ENCODE measurements around the gene TYW5.

Gene TYW5

GRCh38 chr2:199936554-199936953 is 18.7 kb downstream of the TYW5 start:
- no peak overlapping the region for H3K14ac ChIP-seq (ENCODE audit: low read length)
- no peak overlapping the region for H2BK5ac ChIP-seq (ENCODE audit: low read length)
- no peaks in the 10 kb centered on the region for H3K9me3 ChIP-seq (replicated peaks in 1 of 2; ENCODE audit: control insufficient read depth in 2 of 2, insufficient read depth in 1 of 2, low read depth in 1 of 2, low read length in 2 of 2)
- no peak overlapping the region for H2BK15ac ChIP-seq (ENCODE audit: low read length)
- H3K18ac ChIP-seq (ENCODE audit: low read length): no peak overlapping the region
- no peak overlapping the region for H2BK120ac ChIP-seq (ENCODE audit: low read depth, low read length)
- no peak overlapping the region for H2AFZ ChIP-seq (ENCODE audit: low read length)
- H3K4me2 ChIP-seq (ENCODE audit: insufficient read depth, low read length, poor library complexity, severe bottlenecking): no peak overlapping the region
- H3K4ac ChIP-seq (ENCODE audit: low read length): no peak overlapping the region
- no peaks in the 10 kb centered on the region for H3K4me1 ChIP-seq (ENCODE audit: control insufficient read depth in 2 of 2, insufficient read depth in 1 of 2, low read depth in 1 of 2, low read length in 2 of 2)
- DNase-seq (ENCODE audit: low spot score): no peak
- no peak overlapping the region for H4K91ac ChIP-seq (ENCODE audit: low read depth, low read length, poor library complexity)
- H2AK5ac ChIP-seq (ENCODE audit: low read depth, low read length): no peak overlapping the region
- H3K79me1 ChIP-seq (ENCODE audit: low read depth, low read length): no peaks in the 10 kb centered on the region
- no peak overlapping the region for H3K4me3 ChIP-seq (ENCODE audit: low read length in 2 of 2)
- WGBS, 2 donors (ENCODE audit: extremely low coverage in 2 of 2, insufficient read length in 2 of 2, insufficient replicate concordance in 1 of 2): no CpG with 5 or more reads among the region's 2 CpGs
- H3K27ac ChIP-seq (replicated peaks; ENCODE audit: low read length): no peak overlapping the region
- no peaks in the 10 kb centered on the region for H3K27me3 ChIP-seq (ENCODE audit: control insufficient read depth in 3 of 3, insufficient read depth in 3 of 3, low read depth in 1 of 3, low read length in 3 of 3)
- peaks cover 2 to 97% of the 10 kb centered on the region in 2 donors for H3K36me3 ChIP-seq (replicated peaks in 1 of 2; ENCODE audit: control insufficient read depth in 2 of 2, insufficient read depth in 2 of 2, low read length in 2 of 2)
- no peak overlapping the region for H2BK12ac ChIP-seq (ENCODE audit: low read length)
- H3K23ac ChIP-seq (ENCODE audit: low read depth, low read length, poor library complexity): no peak overlapping the region
- H3K9ac ChIP-seq (ENCODE audit: low read depth, low read length, poor library complexity): no peak overlapping the region
- H4K8ac ChIP-seq (ENCODE audit: low read depth, low read length): no peak overlapping the region

GRCh38 chr2:199933466-199933865 is 21.8 kb downstream of the TYW5 start:
- no peak overlapping the region for H2BK15ac ChIP-seq (ENCODE audit: low read length)
- H3K79me1 ChIP-seq (ENCODE audit: low read depth, low read length): no peaks in the 10 kb centered on the region
- H3K4me2 ChIP-seq (ENCODE audit: insufficient read depth, low read length, poor library complexity, severe bottlenecking): no peak overlapping the region
- no peak overlapping the region for H3K27ac ChIP-seq (replicated peaks; ENCODE audit: low read length)
- H3K4me3 ChIP-seq (ENCODE audit: low read length in 2 of 2): no peak overlapping the region
- H2BK120ac ChIP-seq (ENCODE audit: low read depth, low read length): no peak overlapping the region
- no peaks in the 10 kb centered on the region for H3K4me1 ChIP-seq (ENCODE audit: control insufficient read depth in 2 of 2, insufficient read depth in 1 of 2, low read depth in 1 of 2, low read length in 2 of 2)
- no peak overlapping the region for H2AFZ ChIP-seq (ENCODE audit: low read length)
- H3K14ac ChIP-seq (ENCODE audit: low read length): no peak overlapping the region
- H3K27me3 ChIP-seq (ENCODE audit: control insufficient read depth in 3 of 3, insufficient read depth in 3 of 3, low read depth in 1 of 3, low read length in 3 of 3): no peaks in the 10 kb centered on the region
- WGBS, 2 donors (ENCODE audit: extremely low coverage in 2 of 2, insufficient read length in 2 of 2, insufficient replicate concordance in 1 of 2): no CpG with 5 or more reads among the region's 3 CpGs
- H2BK5ac ChIP-seq (ENCODE audit: low read length): no peak overlapping the region
- H3K9ac ChIP-seq (ENCODE audit: low read depth, low read length, poor library complexity): no peak overlapping the region
- H2BK12ac ChIP-seq (ENCODE audit: low read length): no peak overlapping the region
- no peak overlapping the region for H3K4ac ChIP-seq (ENCODE audit: low read length)
- DNase-seq (ENCODE audit: low spot score): no peak
- no peaks in the 10 kb centered on the region for H3K9me3 ChIP-seq (replicated peaks in 1 of 2; ENCODE audit: control insufficient read depth in 2 of 2, insufficient read depth in 1 of 2, low read depth in 1 of 2, low read length in 2 of 2)
- no peak overlapping the region for H3K18ac ChIP-seq (ENCODE audit: low read length)
- H3K36me3 ChIP-seq (replicated peaks in 1 of 2; ENCODE audit: control insufficient read depth in 2 of 2, insufficient read depth in 2 of 2, low read length in 2 of 2): peaks cover 4 to 95% of the 10 kb centered on the region in 2 donors
- H3K23ac ChIP-seq (ENCODE audit: low read depth, low read length, poor library complexity): no peak overlapping the region
- no peak overlapping the region for H2AK5ac ChIP-seq (ENCODE audit: low read depth, low read length)
- H4K8ac ChIP-seq (ENCODE audit: low read depth, low read length): no peak overlapping the region
- no peak overlapping the region for H4K91ac ChIP-seq (ENCODE audit: low read depth, low read length, poor library complexity)

- H3K9me3 ChIP-seq (replicated peaks in 1 of 2; ENCODE audit: control insufficient read depth in 2 of 2, insufficient read depth in 1 of 2, low read depth in 1 of 2, low read length in 2 of 2): no peaks in the 10 kb centered on the region
- H4K8ac ChIP-seq (ENCODE audit: low read depth, low read length): no peak overlapping the region
- H3K14ac ChIP-seq (ENCODE audit: low read length): no peak overlapping the region
- H2BK12ac ChIP-seq (ENCODE audit: low read length): no peak overlapping the region
- H3K4me2 ChIP-seq (ENCODE audit: insufficient read depth, low read length, poor library complexity, severe bottlenecking): no peak overlapping the region
- no peaks in the 10 kb centered on the region for H3K79me1 ChIP-seq (ENCODE audit: low read depth, low read length)
- no peak overlapping the region for H3K4ac ChIP-seq (ENCODE audit: low read length)
- no peak overlapping the region for H3K18ac ChIP-seq (ENCODE audit: low read length)
- no peak overlapping the region for H2BK15ac ChIP-seq (ENCODE audit: low read length)
- no peak overlapping the region for H2BK5ac ChIP-seq (ENCODE audit: low read length)
- no peak overlapping the region for H2BK120ac ChIP-seq (ENCODE audit: low read depth, low read length)
- H3K4me3 ChIP-seq (ENCODE audit: low read length in 2 of 2): no peak overlapping the region
- H3K36me3 ChIP-seq (replicated peaks in 1 of 2; ENCODE audit: control insufficient read depth in 2 of 2, insufficient read depth in 2 of 2, low read length in 2 of 2): peaks cover 4 to 95% of the 10 kb centered on the region in 2 donors
- DNase-seq (ENCODE audit: low spot score): no peak
- no peaks in the 10 kb centered on the region for H3K4me1 ChIP-seq (ENCODE audit: control insufficient read depth in 2 of 2, insufficient read depth in 1 of 2, low read depth in 1 of 2, low read length in 2 of 2)
- no peak overlapping the region for H3K23ac ChIP-seq (ENCODE audit: low read depth, low read length, poor library complexity)
- no CpG with 5 or more reads among the region's 4 CpGs for WGBS, 2 donors (ENCODE audit: extremely low coverage in 2 of 2, insufficient read length in 2 of 2, insufficient replicate concordance in 1 of 2)
- H2AK5ac ChIP-seq (ENCODE audit: low read depth, low read length): no peak overlapping the region
- H4K91ac ChIP-seq (ENCODE audit: low read depth, low read length, poor library complexity): no peak overlapping the region
- no peak overlapping the region for H3K9ac ChIP-seq (ENCODE audit: low read depth, low read length, poor library complexity)
- no peak overlapping the region for H2AFZ ChIP-seq (ENCODE audit: low read length)
- H3K27ac ChIP-seq (replicated peaks; ENCODE audit: low read length): no peak overlapping the region
- no peaks in the 10 kb centered on the region for H3K27me3 ChIP-seq (ENCODE audit: control insufficient read depth in 3 of 3, insufficient read depth in 3 of 3, low read depth in 1 of 3, low read length in 3 of 3)
Observed at GRCh38 chr2:199932312-199932855, 22.9 kb downstream of the TYW5 start.

GRCh38 chr2:199929262-199929661 is 26.0 kb downstream of the TYW5 start:
- Histone ChIP-seq H3K18ac (ENCODE audit: low read length) (no peak overlapping the region), H2BK15ac (ENCODE audit: low read length) (no peak overlapping the region), H3K27ac (replicated peaks; ENCODE audit: low read length) (no peak overlapping the region), H2BK5ac (ENCODE audit: low read length) (no peak overlapping the region), H3K79me1 (ENCODE audit: low read depth, low read length) (no peaks in the 10 kb centered on the region), H3K9ac (ENCODE audit: low read depth, low read length, poor library complexity) (no peak overlapping the region), H3K23ac (ENCODE audit: low read depth, low read length, poor library complexity) (no peak overlapping the region), H2AK5ac (ENCODE audit: low read depth, low read length) (no peak overlapping the region), H3K9me3 (replicated peaks in 1 of 2; ENCODE audit: control insufficient read depth in 2 of 2, insufficient read depth in 1 of 2, low read depth in 1 of 2, low read length in 2 of 2) (no peaks in the 10 kb centered on the region), H3K27me3 (ENCODE audit: control insufficient read depth in 3 of 3, insufficient read depth in 3 of 3, low read depth in 1 of 3, low read length in 3 of 3) (no peaks in the 10 kb centered on the region), H3K36me3 (replicated peaks in 1 of 2; ENCODE audit: control insufficient read depth in 2 of 2, insufficient read depth in 2 of 2, low read length in 2 of 2) (peaks cover 6 to 95% of the 10 kb centered on the region in 2 donors), H3K4ac (ENCODE audit: low read length) (no peak overlapping the region), H4K8ac (ENCODE audit: low read depth, low read length) (no peak overlapping the region), H3K4me1 (ENCODE audit: control insufficient read depth in 2 of 2, insufficient read depth in 1 of 2, low read depth in 1 of 2, low read length in 2 of 2) (no peaks in the 10 kb centered on the region), H2BK120ac (ENCODE audit: low read depth, low read length) (no peak overlapping the region), H2BK12ac (ENCODE audit: low read length) (no peak overlapping the region), H3K4me3 (ENCODE audit: low read length in 2 of 2) (no peak overlapping the region), H4K91ac (ENCODE audit: low read depth, low read length, poor library complexity) (no peak overlapping the region), H2AFZ (ENCODE audit: low read length) (no peak overlapping the region), H3K14ac (ENCODE audit: low read length) (no peak overlapping the region), H3K4me2 (ENCODE audit: insufficient read depth, low read length, poor library complexity, severe bottlenecking) (no peak overlapping the region)
- WGBS, 2 donors (ENCODE audit: extremely low coverage in 2 of 2, insufficient read length in 2 of 2, insufficient replicate concordance in 1 of 2): no CpG with 5 or more reads among the region's 2 CpGs
- DNase-seq (ENCODE audit: low spot score): no peak

All from neuronal stem cell (in vitro differentiated cells).